Activated T-cell treated with anti-CD3 and anti-CD28 coated beads, Interleukin-2, amount 50 U/mL, for 24 hours (primary cell): ENCODE results near the gene ZFYVE28.
"Not testable (repeated sequence)": the region's sequence is repeated elsewhere in the genome, so short reads cannot be mapped to it uniquely, and the experiment has no call there.

ENCODE experiments used
- DNase-seq: peaks from one replicate; pipeline ENCODE4 v3.0.0-alpha.2; 2020
- H3K27ac Mint-ChIP-seq: 2 replicates; pipeline ENCODE4 v1.8.0; 2020; ENCODE audit warnings: mild to moderate bottlenecking, mixed read lengths
- H3K27me3 Mint-ChIP-seq: 2 replicates; pipeline ENCODE4 v1.8.0; 2020; ENCODE audit warnings: mixed read lengths
- H3K36me3 Mint-ChIP-seq: 2 replicates; pipeline ENCODE4 v1.8.0; 2020; ENCODE audit warnings: low read depth, mixed read lengths
- H3K4me1 Mint-ChIP-seq: 2 replicates; pipeline ENCODE4 v1.8.0; 2020; ENCODE audit warnings: low read depth, mixed read lengths
- H3K4me3 Mint-ChIP-seq: 2 replicates; pipeline ENCODE4 v1.8.0; 2020; ENCODE audit warnings: mild to moderate bottlenecking, moderate library complexity, mixed read lengths
- H3K9me3 Mint-ChIP-seq: 2 replicates; pipeline ENCODE4 v1.8.0; 2020; ENCODE audit warnings: mixed read lengths

The ZFYVE28 gene

GRCh38 chr4:2246384-2247127 lies 171.9 kb downstream of the ZFYVE28 start:
- H3K9me3 Mint-ChIP-seq: no peaks in the 10 kb centered on the region
- no peak overlapping the region for H3K4me3 Mint-ChIP-seq
- no peaks in the 10 kb centered on the region for H3K27me3 Mint-ChIP-seq
- no peak overlapping the region for H3K27ac Mint-ChIP-seq
- peaks cover 26% of the 10 kb centered on the region for H3K4me1 Mint-ChIP-seq
- no peak for DNase-seq
- H3K36me3 Mint-ChIP-seq: peaks cover 6% of the 10 kb centered on the region

- Mint-ChIP-seq H3K4me3 (no peak overlapping the region), H3K4me1 (peaks cover 27% of the 10 kb centered on the region), H3K27me3 (no peaks in the 10 kb centered on the region), H3K36me3 (peaks cover 11% of the 10 kb centered on the region), H3K9me3 (no peaks in the 10 kb centered on the region), H3K27ac (peak overlapping the region; percentile 27)
- DNase-seq: no peak
Observed at GRCh38 chr4:2245787-2246275, 172.6 kb downstream of the ZFYVE28 start.

GRCh38 chr4:2245057-2245786 lies 173.2 kb downstream of the ZFYVE28 start:
- no peak overlapping the region for H3K4me3 Mint-ChIP-seq
- DNase-seq: peak; percentile 27
- peaks cover 33% of the 10 kb centered on the region for H3K4me1 Mint-ChIP-seq
- peak overlapping the region; percentile 27 for H3K27ac Mint-ChIP-seq
- H3K9me3 Mint-ChIP-seq: no peaks in the 10 kb centered on the region
- H3K36me3 Mint-ChIP-seq: peaks cover 17% of the 10 kb centered on the region
- no peaks in the 10 kb centered on the region for H3K27me3 Mint-ChIP-seq

GRCh38 chr4:2243681-2244380 lies 174.6 kb downstream of the ZFYVE28 start:
- no peaks in the 10 kb centered on the region for H3K27me3 Mint-ChIP-seq
- no peak overlapping the region for H3K4me3 Mint-ChIP-seq
- peaks cover 44% of the 10 kb centered on the region for H3K4me1 Mint-ChIP-seq
- H3K36me3 Mint-ChIP-seq: peaks cover 26% of the 10 kb centered on the region
- DNase-seq: peak; percentile 30
- no peaks in the 10 kb centered on the region for H3K9me3 Mint-ChIP-seq
- H3K27ac Mint-ChIP-seq: peak overlapping the region; percentile 37

- Mint-ChIP-seq H3K9me3 (no peaks in the 10 kb centered on the region), H3K27me3 (no peaks in the 10 kb centered on the region), H3K36me3 (peaks cover 41% of the 10 kb centered on the region), H3K4me1 (peaks cover 63% of the 10 kb centered on the region), H3K4me3 (peak within 1 kb of the TSS; percentile 96), H3K27ac (peak within 1 kb of the TSS; percentile 94)
- peak; percentile 100 for DNase-seq
Observed at GRCh38 chr4:2241410-2242353, 176.8 kb downstream of the ZFYVE28 start, which contains the start of the genes HAUS3 and POLN. Gene HAUS3, minus strand, starts transcription at chr4:2242121. Its CDS starts 1,175 bp downstream, at chr4:2240946. Gene POLN, minus strand, starts transcription at chr4:2242121. Its CDS starts 12,890 bp downstream, at chr4:2229231.

- H3K27me3 Mint-ChIP-seq: no peaks in the 10 kb centered on the region
- peaks cover 65% of the 10 kb centered on the region for H3K4me1 Mint-ChIP-seq
- peak overlapping the region; percentile 96 for H3K4me3 Mint-ChIP-seq
- peak overlapping the region; percentile 94 for H3K27ac Mint-ChIP-seq
- peaks cover 46% of the 10 kb centered on the region for H3K36me3 Mint-ChIP-seq
- DNase-seq: no peak
- H3K9me3 Mint-ChIP-seq: no peaks in the 10 kb centered on the region
Observed at GRCh38 chr4:2241003-2241402, 177.4 kb downstream of the ZFYVE28 start.

GRCh38 chr4:2236944-2237666 lies 181.3 kb downstream of the ZFYVE28 start:
- Mint-ChIP-seq H3K27me3 (no peaks in the 10 kb centered on the region), H3K27ac (peak overlapping the region; percentile 67), H3K4me1 (peaks cover 63% of the 10 kb centered on the region), H3K36me3 (peaks cover 84% of the 10 kb centered on the region), H3K4me3 (peak overlapping the region; percentile 34), H3K9me3 (no peaks in the 10 kb centered on the region)
- no peak for DNase-seq

- Mint-ChIP-seq H3K27me3 (no peaks in the 10 kb centered on the region), H3K9me3 (no peaks in the 10 kb centered on the region), H3K4me1 (peaks cover 28% of the 10 kb centered on the region), H3K4me3 (no peak overlapping the region), H3K36me3 (peaks cover 76% of the 10 kb centered on the region), H3K27ac (no peak overlapping the region)
- no peak for DNase-seq
Observed at GRCh38 chr4:2231082-2231481, 187.4 kb downstream of the ZFYVE28 start.

- Mint-ChIP-seq H3K9me3 (no peaks in the 10 kb centered on the region), H3K4me3 (no peak overlapping the region), H3K4me1 (peaks cover 4% of the 10 kb centered on the region), H3K27ac (peak overlapping the region; percentile 41), H3K27me3 (no peaks in the 10 kb centered on the region), H3K36me3 (peaks cover 45% of the 10 kb centered on the region)
- no peak for DNase-seq
Observed at GRCh38 chr4:2226261-2226660, 192.2 kb downstream of the ZFYVE28 start.

- H3K36me3 Mint-ChIP-seq: peaks cover 25% of the 10 kb centered on the region
- peaks cover 4% of the 10 kb centered on the region for H3K4me1 Mint-ChIP-seq
- no peaks in the 10 kb centered on the region for H3K9me3 Mint-ChIP-seq
- H3K27ac Mint-ChIP-seq: no peak overlapping the region
- DNase-seq: no peak
- H3K27me3 Mint-ChIP-seq: no peaks in the 10 kb centered on the region
- H3K4me3 Mint-ChIP-seq: no peak overlapping the region
Observed at GRCh38 chr4:2222838-2223237, 195.6 kb downstream of the ZFYVE28 start.

- H3K9me3 Mint-ChIP-seq, DNase-seq, H3K4me1 Mint-ChIP-seq, H3K27me3 Mint-ChIP-seq, H3K27ac Mint-ChIP-seq, H3K4me3 Mint-ChIP-seq: not testable (repeated sequence)
- peaks cover 16% of the 10 kb centered on the region for H3K36me3 Mint-ChIP-seq
Observed at GRCh38 chr4:2221378-2221777, 197.1 kb downstream of the ZFYVE28 start.

GRCh38 chr4:2220016-2220630 lies 198.3 kb downstream of the ZFYVE28 start:
- H3K27ac Mint-ChIP-seq: no peak overlapping the region
- H3K4me1 Mint-ChIP-seq: peaks cover 4% of the 10 kb centered on the region
- H3K27me3 Mint-ChIP-seq: no peaks in the 10 kb centered on the region
- DNase-seq: peak; percentile 84
- H3K36me3 Mint-ChIP-seq: peaks cover 10% of the 10 kb centered on the region
- H3K9me3 Mint-ChIP-seq: no peaks in the 10 kb centered on the region
- no peak overlapping the region for H3K4me3 Mint-ChIP-seq
